Panc1 (cell line): Measurements from ENCODE around the gene GMDS. TPM values are rescaled to one million over a fixed set of nuclear protein-coding genes. Genes with fewer than 3 reads are reported as not detected.

Experiments
- ATAC-seq: fragments of 200-7000 bp; cut with Tn5 transposase; 2 replicates; pipeline ENCODE4 v1.9.1; 2020; ENCODE audit warnings: mild to moderate bottlenecking, moderate library complexity
- BruUV-seq: library from RNA; stranded (reverse); fragments of 400-500 nt; replicated peaks from 2 replicates; lab custom pipeline; 2021; lab: Mats Ljungman, UMichigan
- CTCF ChIA-PET: fragments of 300-600 bp; sonication (Branson Sonifier 250); formaldehyde crosslinking; loops from one replicate; lab custom pipeline; 2022; ENCODE audit warnings: antibody characterized with exemption; lab: Charles Lee
- POLR2A ChIA-PET: fragments of 300-600 bp; sonication (Branson Sonifier 250); formaldehyde crosslinking; loops from one replicate; lab custom pipeline; 2022; ENCODE audit warnings: antibody characterized with exemption; lab: Charles Lee
- DNase-seq: peaks from one replicate; pipeline ENCODE4 v3.0.0-alpha.2; 2010; ENCODE audit warnings: low read depth, low spot score
- H3K27ac ChIP-seq: 2 replicates; pipeline ENCODE4 v1.5.1; 2011; ENCODE audit warnings: mild to moderate bottlenecking, low read length, inconsistent platforms
- H3K27me3 ChIP-seq: fragments of 200-500 bp; sonication (Bioruptor generic); 2 replicates; pipeline ENCODE4 v1.6.0; 2014; ENCODE audit warnings: low read length, inconsistent platforms; ENCODE audit not compliant: control insufficient read depth, insufficient read depth
- H3K36me3 ChIP-seq: fragments of 200-500 bp; sonication (Bioruptor generic); 2 replicates; pipeline ENCODE4 v1.5.1; 2014; ENCODE audit warnings: inconsistent platforms, mild to moderate bottlenecking, low read length, moderate library complexity; ENCODE audit not compliant: control insufficient read depth, insufficient read depth
- H3K4me1 ChIP-seq: 2 replicates; pipeline ENCODE4 v1.5.1; 2011; ENCODE audit warnings: inconsistent platforms, mild to moderate bottlenecking, low read length, moderate library complexity; ENCODE audit not compliant: control insufficient read depth, insufficient read depth
- H3K4me3 ChIP-seq, 2 experiments: 2 replicates each; pipeline ENCODE4 v1.5.1; 2011 to 2012; ENCODE audit warnings: low read depth in 2 of 2, low read length in 2 of 2, mild to moderate bottlenecking in 2 of 2, inconsistent platforms in 1 of 2, moderate library complexity in 1 of 2
- H3K9me3 ChIP-seq: fragments of 200-500 bp; sonication (Bioruptor generic); 2 replicates; pipeline ENCODE4 v1.5.1; 2014; ENCODE audit warnings: low read depth, mild to moderate bottlenecking, inconsistent platforms, low read length, moderate library complexity; ENCODE audit not compliant: control insufficient read depth, insufficient read depth
- CTCF ChIP-seq: fragments of 450-650 bp; IDR thresholded peaks from 2 replicates; pipeline ENCODE4 v1.5.1; 2017; ENCODE audit warnings: mild to moderate bottlenecking
- POLR2AphosphoS5 ChIP-seq: IDR thresholded peaks from 2 replicates; pipeline ENCODE4 v1.6.1; 2012; ENCODE audit warnings: mild to moderate bottlenecking, low read depth, low read length, moderate library complexity
- REST ChIP-seq, 2 experiments: IDR thresholded peaks; 2 replicates each; pipeline ENCODE4 v1.6.1; 2011 to 2012; ENCODE audit warnings: low read depth in 2 of 2, control low read depth in 1 of 2, low read length in 1 of 2, mild to moderate bottlenecking in 1 of 2, moderate library complexity in 1 of 2; ENCODE audit not compliant: insufficient read depth in 1 of 2
- SIN3A ChIP-seq: IDR thresholded peaks from 2 replicates; pipeline ENCODE4 v1.6.1; 2012; ENCODE audit warnings: low read depth, mild to moderate bottlenecking, low read length, moderate library complexity, borderline replicate concordance; ENCODE audit not compliant: insufficient read depth
- TCF7L2 ChIP-seq: IDR thresholded peaks from 2 replicates; pipeline ENCODE4 v1.6.1; 2011; ENCODE audit warnings: mild to moderate bottlenecking, low read depth, low read length, inconsistent platforms
- in situ Hi-C: cut with HindIII; loops from 2 replicates; pipeline ENCODE4 v1.10.0; 2016; ENCODE audit warnings: low sequenced_read_pairs, low pct_unique_long_range_greater_than_20kb
- intact Hi-C: fragments of 100-400 bp; cut with micrococcal nuclease; formaldehyde crosslinking; loops from one replicate; pipeline ENCODE4 v1.10.0; 2022; ENCODE audit not compliant: unreplicated experiment
- total RNA-seq: library from RNA; stranded (reverse); gene quantifications from one replicate; pipeline ENCODE4 v1.2.1, GENCODE V29; 2021; ENCODE audit not compliant: unreplicated experiment

The GMDS gene
- total RNA-seq, 1 experiment from 2014 or later, result 9.8 TPM

- no peak overlapping the region for H3K4me3 ChIP-seq
- H3K4me1 ChIP-seq, result no peaks in the 10 kb centered on the region
- CTCF ChIA-PET, result no interaction called here
- in situ Hi-C loops, result no loop called here
- POLR2A ChIA-PET, result no interaction called here
- no peaks in the 10 kb centered on the region for H3K27me3 ChIP-seq
- H3K9me3 ChIP-seq, result no peaks in the 10 kb centered on the region
- no peak overlapping the region for H3K27ac ChIP-seq
- TF ChIP-seq POLR2AphosphoS5, result no peak
- no peak for TF ChIP-seq TCF7L2
- TF ChIP-seq CTCF, result no peak
- no peak for TF ChIP-seq REST (IDR thresholded peaks at IDR 0.05; ENCODE audit: insufficient read depth in 1 of 2, low read depth in 2 of 2, low read length in 1 of 2)
- no peak for TF ChIP-seq SIN3A
- intact Hi-C loops, result no loop called here
- H3K36me3 ChIP-seq, result no peaks in the 10 kb centered on the region
- DNase-seq, result no peak
- no TSS peak for BruUV-seq
- no peak for ATAC-seq
These were observed 604.9 kb downstream of the GMDS start for GRCh38 chr6:1640476-1640875.

- DNase-seq (no peak), ATAC-seq (no peak)
- in situ Hi-C loops (no loop called here), intact Hi-C loops (no loop called here)
- TF ChIP-seq REST (IDR thresholded peaks at IDR 0.05; ENCODE audit: insufficient read depth in 1 of 2, low read depth in 2 of 2, low read length in 1 of 2), result no peak
- no peak for TF ChIP-seq TCF7L2
- no peak for TF ChIP-seq CTCF
- TF ChIP-seq SIN3A, result no peak
- TF ChIP-seq POLR2AphosphoS5, result no peak
- ChIA-PET CTCF (no interaction called here), POLR2A (no interaction called here)
- Histone ChIP-seq H3K27ac (no peak overlapping the region), H3K4me1 (no peaks in the 10 kb centered on the region), H3K9me3 (no peaks in the 10 kb centered on the region), H3K27me3 (no peaks in the 10 kb centered on the region), H3K36me3 (no peaks in the 10 kb centered on the region), H3K4me3 (no peak overlapping the region)
- BruUV-seq, result no TSS peak
These were observed 606.0 kb downstream of the GMDS start for GRCh38 chr6:1639430-1639829.
